Measurements from ENCODE around the gene DDIT4. TPM values are rescaled to one million over a fixed set of nuclear protein-coding genes. Genes with fewer than 3 reads are reported as not detected.

The DDIT4 gene
- total RNA-seq, 2 donors from 2014 or later = 259 to 265 TPM

DNA sequence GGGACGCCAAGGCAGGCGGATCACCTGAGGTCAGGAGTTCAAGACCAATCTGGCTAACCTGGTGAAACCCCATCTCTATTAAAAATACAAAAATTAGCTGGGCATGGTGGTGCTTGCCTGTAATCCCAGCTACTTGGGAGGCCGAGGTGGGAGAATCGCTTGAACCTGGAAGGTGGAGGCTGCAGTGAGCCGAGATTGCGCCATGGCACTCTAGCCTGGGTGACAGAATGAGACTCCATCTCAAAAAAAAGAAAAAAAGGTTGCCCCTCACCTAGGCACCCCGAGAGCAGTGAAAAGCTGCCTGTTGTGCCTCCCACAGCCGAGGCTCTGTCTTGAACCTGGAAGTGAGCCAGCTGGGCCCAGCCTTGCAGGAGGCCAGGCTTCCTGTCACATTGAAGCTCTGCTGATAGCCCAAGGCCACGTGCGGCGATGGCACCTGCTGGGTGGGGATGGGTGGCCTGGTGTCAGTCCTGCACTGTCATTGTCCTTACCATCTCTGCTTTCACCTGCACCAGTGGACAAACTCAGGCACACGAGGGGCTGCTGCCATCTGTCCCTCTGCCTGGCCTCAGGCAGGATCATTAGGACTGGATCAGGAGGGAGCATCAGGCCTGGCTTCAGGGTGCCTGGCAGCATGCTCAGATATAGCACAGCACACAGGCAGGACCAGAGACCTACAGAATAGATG lies 43.2 kb downstream of the DDIT4 start:
- Histone ChIP-seq H3K9me3 (no peaks in the 10 kb centered on the region), H3K36me3 (no peaks in the 10 kb centered on the region), H3K4me3 (no peak overlapping the region), H3K27me3 (replicated peaks; ENCODE audit: insufficient read depth) (no peaks in the 10 kb centered on the region), H3K27ac (peak overlapping the region; percentile 83 to 87), H3K4me1 (replicated peaks) (peaks cover 20% of the 10 kb centered on the region)
- TF ChIP-seq POLR2AphosphoS5 (IDR thresholded peaks at IDR 0.05) (no peak), CTCF (IDR thresholded peaks at IDR 0.05) (no peak), POLR2A (IDR thresholded peaks at IDR 0.05) (no peak)
- peak; percentile 50 for DNase-seq (ENCODE audit: low spot score)
- 61% methylated on average over 12 of the region's 12 CpGs for WGBS
- intact Hi-C loops (cut with DNase I) = loop anchor here (5.0 kb wide), 1 partner anchor 45 kb away; the partner anchor contains the start of gene DDIT4

DNA sequence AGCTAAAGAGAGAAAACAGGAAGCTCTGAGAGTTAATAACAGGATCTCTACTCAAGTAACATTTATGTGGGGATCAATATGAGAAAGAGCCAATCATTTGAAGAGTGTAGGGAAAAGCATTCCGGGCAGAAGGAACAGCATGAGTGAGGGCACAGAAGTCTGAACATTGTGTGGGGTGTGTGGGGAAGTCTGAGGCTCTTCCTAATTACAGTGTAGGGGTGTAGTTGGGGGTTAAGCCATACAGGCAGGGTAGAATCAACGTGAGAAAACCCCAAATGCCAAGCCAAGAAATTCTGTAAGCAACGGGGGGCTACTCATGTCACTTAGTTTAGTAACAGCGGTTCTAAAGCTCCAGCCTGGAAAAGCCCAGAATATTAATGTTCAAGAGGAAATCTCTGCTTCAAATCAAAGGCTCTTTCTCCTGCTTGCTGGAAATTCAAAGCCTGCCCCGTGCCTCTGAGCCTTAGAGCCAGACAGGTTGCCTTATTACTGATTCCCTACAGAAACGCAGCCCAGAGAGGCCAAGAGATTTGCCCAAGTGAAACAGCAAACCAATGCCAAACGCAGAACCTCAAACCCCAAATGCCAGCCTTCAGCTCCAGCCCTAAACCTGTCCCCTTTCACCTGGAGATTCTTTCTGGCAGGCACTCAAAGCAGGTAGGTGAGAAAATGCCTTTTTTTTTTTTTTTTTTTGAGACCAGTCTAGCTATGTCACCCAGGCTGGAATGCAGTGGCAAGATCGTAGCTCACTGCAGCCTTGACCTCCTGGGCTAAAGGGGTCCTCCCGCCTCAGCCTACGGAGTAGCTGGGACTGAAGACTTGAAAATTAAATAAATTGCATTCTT lies 44.9 kb downstream of the DDIT4 start:
- TF ChIP-seq POLR2A (IDR thresholded peaks at IDR 0.05) = no peak
- no peak for TF ChIP-seq POLR2AphosphoS5 (IDR thresholded peaks at IDR 0.05)
- TF ChIP-seq CTCF (IDR thresholded peaks at IDR 0.05) = no peak
- Histone ChIP-seq H3K36me3 (no peaks in the 10 kb centered on the region), H3K4me1 (replicated peaks) (peaks cover 20% of the 10 kb centered on the region), H3K27ac (peak overlapping the region; percentile 81 to 83), H3K4me3 (no peak overlapping the region), H3K9me3 (no peaks in the 10 kb centered on the region), H3K27me3 (replicated peaks; ENCODE audit: insufficient read depth) (no peaks in the 10 kb centered on the region)
- intact Hi-C loops (cut with DNase I) = loop anchor here (5.0 kb wide), 1 partner anchor 46 kb away; the partner anchor contains the start of gene DDIT4
- DNase-seq (ENCODE audit: low spot score) = no peak
- WGBS = 68% methylated on average over 10 of the region's 10 CpGs

DNA sequence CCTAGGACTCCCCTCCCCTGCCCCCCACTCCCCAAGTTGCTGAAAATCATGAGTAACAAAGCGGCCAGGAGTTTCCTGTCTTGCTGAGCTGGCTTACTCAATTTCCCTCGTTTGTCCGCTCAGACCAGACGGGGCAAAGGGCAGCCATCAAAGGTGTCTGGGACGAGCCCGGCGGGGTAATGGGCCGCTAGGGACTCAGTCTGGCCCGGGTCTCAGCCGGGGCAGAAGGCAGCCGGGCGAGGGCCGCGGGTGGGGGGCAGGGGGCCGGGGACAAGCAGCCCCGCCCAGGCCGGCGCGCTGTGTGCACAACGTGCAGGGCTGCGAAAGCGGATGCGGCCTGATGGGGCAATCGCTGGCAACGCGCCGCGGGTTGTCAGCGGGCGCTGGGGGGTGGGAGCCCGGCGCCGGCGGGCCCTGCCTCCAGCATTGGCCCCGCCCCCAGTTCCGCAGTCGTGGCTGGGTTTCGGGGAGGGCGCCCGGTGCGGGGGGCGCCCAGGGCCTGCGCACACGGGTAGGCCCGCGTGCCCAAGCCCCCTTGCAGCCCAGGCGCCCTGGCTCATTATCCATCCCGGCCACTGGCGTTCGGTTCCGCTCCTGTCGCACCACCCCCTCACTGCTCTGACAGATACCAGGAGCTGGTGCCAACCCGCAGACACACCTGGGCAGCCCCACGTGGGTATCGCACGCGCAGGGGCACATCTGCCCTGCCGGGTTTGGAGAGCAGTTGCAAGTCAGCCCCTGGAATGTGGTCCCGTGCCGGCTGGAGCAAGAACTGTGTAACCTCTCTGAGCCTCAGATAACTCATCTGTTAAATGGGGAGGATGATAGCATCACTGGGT lies 45.9 kb downstream of the DDIT4 start:
- Histone ChIP-seq H3K36me3 (no peaks in the 10 kb centered on the region), H3K27me3 (replicated peaks; ENCODE audit: insufficient read depth) (no peaks in the 10 kb centered on the region), H3K4me3 (peak overlapping the region; percentile 24 to 34), H3K4me1 (replicated peaks) (peaks cover 20% of the 10 kb centered on the region), H3K9me3 (no peaks in the 10 kb centered on the region), H3K27ac (peak overlapping the region; percentile 81 to 83)
- 6% methylated on average over 30 of the region's 60 CpGs for WGBS
- intact Hi-C loops (cut with DNase I) = loop anchor here (5.0 kb wide), 1 partner anchor 47 kb away; the partner anchor contains the start of gene DDIT4
- TF ChIP-seq POLR2A (IDR thresholded peaks at IDR 0.05) (peak; percentile 37), POLR2AphosphoS5 (IDR thresholded peaks at IDR 0.05) (peak; percentile 80), CTCF (IDR thresholded peaks at IDR 0.05) (peak in 2 of 4 experiments; percentile 20 to 26)
- peak; percentile 92 for DNase-seq (ENCODE audit: low spot score)

DNA sequence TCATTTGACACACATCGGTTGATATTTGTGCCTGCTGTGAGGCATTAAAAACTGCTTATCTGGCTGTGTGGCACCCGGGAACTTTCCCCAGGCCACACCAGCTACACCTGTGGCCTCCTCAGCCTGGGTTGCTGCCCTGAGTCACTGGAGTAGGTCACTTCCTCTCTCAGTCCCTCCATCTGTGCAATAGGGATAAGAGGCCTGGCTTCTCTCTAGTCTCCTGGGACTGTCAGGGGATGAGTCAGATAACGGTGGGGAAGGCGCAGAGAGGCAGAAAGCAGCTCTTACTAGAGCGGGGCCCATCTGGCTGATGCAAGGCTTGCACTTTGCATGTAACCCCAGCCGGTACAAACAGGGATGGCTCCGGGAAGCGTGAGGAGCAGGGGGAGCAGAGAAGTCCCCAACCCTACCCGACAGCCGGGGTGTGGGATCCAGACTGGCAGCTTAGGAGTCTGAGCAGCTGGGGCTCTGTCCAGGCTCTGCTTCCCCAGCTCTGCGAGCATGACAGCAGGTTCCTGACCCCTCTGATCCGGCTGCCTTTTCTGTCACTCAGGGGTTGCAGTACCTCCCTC lies 47.0 kb downstream of the DDIT4 start:
- intact Hi-C loops (cut with DNase I) = no loop called here
- 50% methylated on average over 12 of the region's 12 CpGs for WGBS
- Histone ChIP-seq H3K36me3 (no peaks in the 10 kb centered on the region), H3K27ac (peak overlapping the region; percentile 81 to 83), H3K4me1 (replicated peaks) (peaks cover 24% of the 10 kb centered on the region), H3K9me3 (no peaks in the 10 kb centered on the region), H3K4me3 (no peak overlapping the region), H3K27me3 (replicated peaks; ENCODE audit: insufficient read depth) (no peaks in the 10 kb centered on the region)
- TF ChIP-seq POLR2AphosphoS5 (IDR thresholded peaks at IDR 0.05) = no peak
- peak; percentile 26 for TF ChIP-seq POLR2A (IDR thresholded peaks at IDR 0.05)
- TF ChIP-seq CTCF (IDR thresholded peaks at IDR 0.05) = no peak
- no peak for DNase-seq (ENCODE audit: low spot score)
